HG02763 (cell line): Measurements from ENCODE around the gene NR4A1.

Experiments
- ATAC-seq: cut with Tn5 transposase; IDR thresholded peaks from one replicate; pipeline ENCODE4 v1.9.1; 2021; ENCODE audit warnings: mild to moderate bottlenecking, moderate library complexity; ENCODE audit not compliant: unreplicated experiment

NR4A1 gene

DNA sequence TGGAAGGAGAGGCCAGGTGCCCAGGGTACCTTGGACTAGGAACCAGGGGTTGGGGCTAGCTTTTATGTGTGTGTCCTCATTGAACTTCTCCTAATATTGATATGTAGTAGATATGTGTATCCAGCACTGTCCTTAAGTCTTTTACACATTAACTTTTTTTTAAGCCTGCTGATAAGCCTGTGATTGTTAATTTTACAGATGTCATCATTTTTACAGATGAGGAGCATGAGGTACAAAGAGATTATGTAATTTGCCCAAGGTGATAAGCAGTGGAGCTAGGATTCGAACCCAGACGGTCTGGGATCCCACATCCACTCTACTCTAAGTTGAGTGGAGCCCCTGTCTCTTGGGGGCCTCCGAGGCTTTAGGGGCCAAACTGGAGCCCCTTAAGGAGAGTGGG is 10.2 kb upstream of the NR4A1 start:
- no peak for ATAC-seq

DNA sequence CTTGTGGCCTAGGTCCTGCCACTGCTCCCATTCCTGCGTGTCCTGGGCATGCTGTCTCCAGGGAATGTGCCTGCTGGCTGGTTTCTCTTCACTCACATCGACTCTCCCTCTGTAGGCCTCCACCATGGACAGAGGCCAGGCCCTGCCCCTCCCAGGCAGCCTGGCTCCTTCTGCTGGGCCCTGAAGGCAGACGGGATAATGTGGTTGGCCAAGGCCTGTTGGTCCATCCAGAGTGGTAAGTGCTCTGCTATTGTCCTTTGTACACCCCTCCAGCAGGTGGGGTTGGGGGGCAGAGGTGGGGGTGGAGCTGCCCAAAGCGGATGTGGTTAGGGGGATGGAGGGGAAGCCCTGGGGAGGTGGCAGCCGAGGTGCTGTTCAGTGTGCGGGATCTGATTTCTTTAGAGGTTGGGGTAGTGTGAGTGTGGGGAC is 9.5 kb upstream of the NR4A1 start:
- no peak for ATAC-seq

DNA sequence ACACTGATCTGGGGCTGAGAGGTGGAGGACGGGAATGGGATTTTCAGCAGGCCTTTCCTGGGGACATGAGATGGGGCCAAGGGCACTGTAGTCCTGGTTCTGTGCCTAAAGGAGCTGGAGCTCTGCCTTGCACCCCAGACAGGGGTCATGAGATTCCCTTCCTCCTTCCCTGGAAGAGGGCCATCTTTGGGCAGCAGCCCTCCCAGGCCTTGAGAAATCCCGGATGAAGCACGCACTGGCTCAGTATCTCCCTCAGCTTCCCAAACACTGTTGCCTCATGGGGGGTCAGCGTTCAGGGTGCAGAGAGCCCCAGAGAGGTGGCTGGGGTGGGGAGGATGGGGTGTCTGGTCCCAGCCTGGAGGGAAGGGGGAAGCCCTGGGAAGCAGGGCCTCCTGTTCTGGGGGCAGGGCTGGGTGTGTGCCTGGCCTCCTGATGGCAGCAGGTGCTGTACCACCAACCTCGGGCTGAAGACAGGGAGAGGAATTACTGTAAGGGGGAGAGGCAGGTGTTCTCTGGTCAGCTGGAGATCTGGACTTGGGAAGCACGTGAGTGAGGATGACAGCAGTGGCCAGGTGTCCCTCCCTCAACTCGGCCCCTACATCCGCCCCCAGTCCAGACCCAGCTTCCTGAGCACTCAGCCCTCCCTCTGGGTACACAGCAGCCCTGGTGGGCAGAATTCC is 8.4 kb upstream of the NR4A1 start:
- ATAC-seq = no peak

DNA sequence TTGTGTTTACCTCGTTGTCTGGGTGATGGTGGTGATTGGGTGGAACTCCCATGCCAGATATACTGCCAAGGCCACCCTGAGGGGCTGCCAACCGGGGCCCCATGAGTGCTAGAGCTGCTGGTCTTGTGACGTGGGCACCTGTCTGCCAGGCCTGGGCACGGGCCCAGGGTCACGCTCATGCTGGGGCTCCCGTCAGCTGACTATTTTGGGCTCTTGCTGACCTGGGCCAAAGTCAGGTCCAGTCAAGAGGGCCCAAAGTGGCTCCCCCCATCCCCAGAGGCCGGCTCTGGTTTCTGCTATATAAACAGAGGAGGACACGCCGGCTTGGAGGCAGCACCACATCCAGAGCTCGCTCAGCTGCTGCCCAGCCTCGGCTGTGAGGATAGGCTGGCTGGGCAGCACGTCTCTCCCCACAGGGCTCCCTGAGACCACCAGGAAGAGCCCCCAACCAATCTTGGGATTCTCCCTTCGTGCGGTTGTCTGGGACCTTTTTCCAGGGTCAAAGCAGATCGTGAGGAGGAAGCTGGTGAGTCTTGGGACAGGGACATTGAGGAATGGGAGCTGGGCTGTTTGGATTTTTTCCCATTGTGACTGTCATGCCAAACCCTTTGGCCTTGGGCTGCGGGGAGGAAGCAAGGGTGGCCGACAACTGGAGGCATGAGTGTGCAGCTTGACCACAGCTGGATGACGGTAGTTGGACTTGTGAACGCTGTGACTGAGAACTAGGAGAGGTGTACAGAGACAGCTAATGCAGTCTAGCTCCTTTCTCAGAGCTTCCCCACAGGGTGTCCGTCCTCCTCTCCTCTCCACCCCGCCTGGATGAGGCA is 7.6 kb upstream of the NR4A1 start:
- no peak for ATAC-seq

DNA sequence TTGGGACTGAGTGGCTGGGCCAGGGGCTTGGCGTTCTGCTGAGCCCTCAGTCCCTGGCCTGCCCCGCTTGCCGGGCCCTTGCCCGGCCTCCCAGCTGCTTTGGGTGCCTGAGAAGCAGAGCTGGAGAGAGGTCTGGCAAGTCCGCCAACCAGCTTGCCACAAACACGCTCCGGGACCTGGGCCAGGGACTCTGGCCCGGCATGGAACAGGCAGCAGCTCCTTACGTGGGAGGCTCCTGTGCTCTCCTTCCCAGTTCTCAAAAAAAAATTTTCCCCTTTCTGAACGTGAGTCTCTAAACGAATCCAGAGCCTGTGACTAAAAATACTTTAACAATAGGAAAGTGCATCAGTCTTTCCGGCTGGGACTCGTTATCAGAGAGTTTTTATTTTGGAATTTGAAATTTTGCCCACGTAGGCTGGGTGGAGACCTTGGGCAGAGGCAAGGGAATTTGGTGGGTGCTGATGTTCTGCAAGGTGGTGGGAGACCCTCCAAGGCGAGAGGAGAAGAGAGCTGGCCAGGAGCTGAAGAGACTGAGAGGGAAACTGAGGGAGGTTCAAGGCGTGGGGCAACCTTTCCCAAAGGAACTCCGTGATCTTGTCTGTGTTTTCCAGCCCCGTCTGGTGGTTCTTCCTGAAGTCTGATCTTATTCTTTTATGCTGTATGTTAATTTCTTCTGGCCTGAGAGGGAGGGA is 6.8 kb upstream of the NR4A1 start:
- no peak for ATAC-seq

DNA sequence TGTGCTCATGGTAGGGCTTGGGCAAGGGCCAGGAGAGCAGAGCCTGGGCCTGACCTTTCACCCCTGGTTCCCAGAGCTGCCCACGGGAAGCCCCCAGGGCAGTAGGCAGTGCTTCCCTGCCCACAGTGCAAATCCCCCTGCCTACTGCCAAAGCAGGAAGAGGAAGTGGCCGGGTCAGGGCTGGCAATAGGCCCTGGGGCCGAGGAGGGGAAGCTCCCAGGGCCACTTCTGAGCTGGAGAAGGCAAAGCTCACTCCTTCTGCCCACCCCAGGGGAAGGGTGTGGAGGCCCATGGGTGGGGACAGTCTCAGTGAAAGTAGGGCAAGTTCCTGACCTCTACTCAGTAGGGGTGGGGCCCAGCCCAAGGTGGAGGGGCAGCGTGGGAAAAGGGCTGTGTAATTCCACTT is 5.4 kb upstream of the NR4A1 start:
- no peak for ATAC-seq

DNA sequence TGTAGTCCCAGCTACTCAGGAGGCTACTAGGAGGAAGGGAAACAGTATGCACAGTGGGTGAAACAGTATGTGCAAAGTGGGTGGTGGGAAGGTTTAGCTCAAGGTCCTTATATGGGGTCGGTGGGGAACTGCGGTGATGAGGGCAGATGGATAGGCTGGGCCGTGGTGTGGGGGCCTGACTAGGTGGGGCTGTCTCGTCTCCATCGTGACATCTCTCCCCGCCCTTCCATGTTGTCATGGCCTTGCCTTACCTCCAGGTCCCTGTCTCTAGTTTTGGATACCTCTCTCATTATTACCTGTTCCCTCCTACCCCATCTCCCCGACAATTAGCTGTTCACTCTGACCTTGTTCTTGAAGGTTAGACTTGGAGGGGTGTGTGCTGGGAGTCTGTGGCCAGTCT is 4.4 kb upstream of the NR4A1 start:
- no peak for ATAC-seq

DNA sequence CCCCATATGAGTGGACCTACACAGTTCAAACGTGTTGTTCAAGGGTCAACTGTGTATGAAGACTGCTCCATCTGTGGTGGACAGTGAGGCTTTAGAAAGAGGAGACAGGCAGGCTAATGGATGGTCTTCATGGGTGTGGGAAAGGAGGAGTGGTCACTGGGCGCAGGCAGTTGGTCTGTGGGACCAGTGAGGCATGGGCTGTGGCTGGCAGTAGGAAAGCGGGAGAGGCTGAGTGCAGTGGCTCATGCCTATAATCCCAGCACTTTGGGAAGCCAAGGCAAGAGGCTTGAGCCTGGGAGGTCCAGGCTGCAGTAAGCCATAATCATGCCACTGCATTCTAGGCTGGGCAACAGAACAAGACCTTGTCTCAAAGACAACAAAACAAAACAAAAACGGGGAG is 2.0 kb upstream of the NR4A1 start:
- no peak for ATAC-seq

DNA sequence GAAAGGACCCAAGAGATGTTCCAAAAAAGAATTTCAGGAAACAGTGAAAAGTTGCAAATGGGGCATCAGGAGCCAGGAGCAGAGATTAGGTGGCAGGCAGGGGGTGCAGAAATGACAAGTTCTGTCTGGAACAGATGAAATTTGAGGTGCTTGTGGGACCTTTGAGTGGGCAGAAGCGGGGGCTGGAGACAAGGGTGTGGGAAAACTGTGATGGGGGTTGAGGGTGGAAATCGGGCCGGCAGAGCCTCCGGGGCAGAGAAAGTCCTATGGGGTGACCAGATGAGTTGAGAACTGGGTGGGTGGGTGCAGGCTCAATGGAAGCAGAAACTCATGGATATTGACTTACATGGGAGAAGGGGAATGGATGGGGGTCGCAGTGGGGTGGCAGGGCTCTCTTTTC is 1.6 kb upstream of the NR4A1 start:
- ATAC-seq = no peak

DNA sequence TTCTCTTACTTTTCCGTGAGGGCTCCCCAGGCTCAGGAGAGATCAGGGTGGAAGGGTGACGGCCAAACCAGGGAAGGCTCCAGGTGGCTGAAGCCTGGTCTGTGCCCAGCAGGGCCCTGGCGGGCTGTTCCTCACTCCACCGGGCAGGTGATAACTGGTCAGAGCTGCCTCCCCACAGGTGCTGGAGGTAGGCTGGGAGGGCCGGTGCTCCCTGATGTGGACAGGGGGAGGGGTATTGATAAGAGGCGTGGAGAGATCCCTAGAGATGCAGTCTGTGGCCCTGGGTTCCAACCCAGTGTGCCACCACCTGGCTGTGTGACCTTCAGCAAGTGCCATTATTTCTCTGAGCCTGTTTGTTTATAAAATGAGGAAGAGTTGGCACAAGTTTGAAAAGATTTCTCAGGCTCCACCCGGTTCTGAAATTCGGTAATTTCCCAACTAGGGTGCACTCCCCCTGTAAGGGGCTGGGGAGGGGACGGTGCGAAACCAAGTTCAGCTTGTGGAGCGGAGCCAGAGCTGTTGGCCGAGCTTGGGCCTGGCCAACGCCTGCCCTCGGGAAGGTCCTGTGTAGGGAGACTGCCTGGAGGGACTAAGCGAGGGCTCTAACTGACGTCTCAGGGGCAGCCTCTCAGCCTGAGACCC is 1.0 kb upstream of the NR4A1 start:
- no peak for ATAC-seq

DNA sequence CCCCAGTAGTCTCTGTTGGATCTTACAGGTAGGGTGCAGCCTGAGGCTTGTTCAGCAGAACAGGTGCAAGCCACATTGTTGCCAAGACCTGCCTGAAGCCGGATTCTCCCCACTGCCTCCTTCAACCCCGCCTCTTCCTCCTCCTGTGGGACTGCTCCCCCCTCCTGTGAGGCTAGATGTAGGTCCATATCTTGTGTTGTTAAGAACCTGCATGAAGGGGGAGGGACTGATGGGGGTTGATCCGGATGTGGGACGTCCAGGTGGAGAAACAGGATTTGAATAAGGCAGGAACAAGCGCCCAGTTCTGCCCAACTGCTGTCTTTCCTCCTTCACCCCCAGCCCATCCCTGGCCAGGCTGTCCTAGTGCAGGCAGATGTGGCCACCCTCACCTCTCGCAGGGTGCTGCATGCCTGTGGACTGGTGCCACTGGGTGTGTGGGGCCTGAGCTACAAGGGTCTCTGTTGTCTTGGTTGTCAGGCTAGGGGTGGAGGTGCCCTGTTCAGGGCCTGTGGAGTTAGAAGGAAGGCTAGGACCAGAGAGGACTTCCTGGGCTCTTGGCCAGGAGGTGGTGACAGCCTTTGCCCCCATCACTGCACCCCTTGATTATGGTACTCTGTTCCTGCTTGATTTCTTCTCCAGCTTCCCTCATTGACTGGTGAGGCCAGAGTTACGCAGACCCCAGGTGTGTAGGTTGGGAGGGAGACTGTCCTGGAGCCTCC is 1.4 kb downstream of the NR4A1 start:
- ATAC-seq = no peak

DNA sequence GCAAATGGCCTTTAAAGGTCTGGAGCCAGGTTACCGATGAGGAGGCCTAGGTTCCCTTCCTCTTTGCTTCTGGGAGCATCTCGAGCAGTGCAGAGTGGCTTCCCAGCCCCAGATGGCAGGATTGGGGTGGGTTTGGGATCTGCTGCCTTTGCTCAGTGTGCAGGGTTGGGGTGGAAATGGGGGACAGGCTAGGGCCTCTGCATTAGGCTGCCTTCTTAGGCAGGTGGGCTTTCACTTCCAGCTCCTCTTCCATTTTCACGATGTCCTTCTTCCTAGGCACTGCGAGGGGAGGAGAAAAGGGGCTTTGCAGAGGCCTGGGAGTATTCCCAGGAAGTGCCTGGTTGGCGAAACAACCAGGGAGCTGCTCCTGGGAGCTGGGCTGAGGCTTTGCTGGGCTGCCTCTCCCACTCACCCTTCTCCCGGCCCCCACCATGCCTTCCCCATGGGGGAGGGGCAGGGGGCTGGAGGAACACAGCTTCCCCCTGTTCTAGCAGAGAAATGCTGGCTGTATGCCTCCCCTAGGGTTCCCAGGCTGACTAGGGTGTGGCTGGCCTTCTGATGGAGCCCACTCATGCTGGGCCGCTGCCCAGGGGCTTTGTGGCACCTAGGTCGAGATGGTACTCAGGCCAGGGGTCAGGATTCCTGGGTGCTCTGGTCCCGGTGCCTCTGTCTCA is 2.4 kb downstream of the NR4A1 start:
- ATAC-seq = no peak

DNA sequence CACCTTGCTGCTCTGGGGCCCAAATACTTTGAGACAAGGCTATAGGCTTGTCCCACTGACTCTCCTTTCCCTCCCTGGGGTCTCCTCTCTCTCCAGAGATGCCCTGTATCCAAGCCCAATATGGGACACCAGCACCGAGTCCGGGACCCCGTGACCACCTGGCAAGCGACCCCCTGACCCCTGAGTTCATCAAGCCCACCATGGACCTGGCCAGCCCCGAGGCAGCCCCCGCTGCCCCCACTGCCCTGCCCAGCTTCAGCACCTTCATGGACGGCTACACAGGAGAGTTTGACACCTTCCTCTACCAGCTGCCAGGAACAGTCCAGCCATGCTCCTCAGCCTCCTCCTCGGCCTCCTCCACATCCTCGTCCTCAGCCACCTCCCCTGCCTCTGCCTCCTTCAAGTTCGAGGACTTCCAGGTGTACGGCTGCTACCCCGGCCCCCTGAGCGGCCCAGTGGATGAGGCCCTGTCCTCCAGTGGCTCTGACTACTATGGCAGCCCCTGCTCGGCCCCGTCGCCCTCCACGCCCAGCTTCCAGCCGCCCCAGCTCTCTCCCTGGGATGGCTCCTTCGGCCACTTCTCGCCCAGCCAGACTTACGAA is 3.1 kb downstream of the NR4A1 start:
- no peak for ATAC-seq

DNA sequence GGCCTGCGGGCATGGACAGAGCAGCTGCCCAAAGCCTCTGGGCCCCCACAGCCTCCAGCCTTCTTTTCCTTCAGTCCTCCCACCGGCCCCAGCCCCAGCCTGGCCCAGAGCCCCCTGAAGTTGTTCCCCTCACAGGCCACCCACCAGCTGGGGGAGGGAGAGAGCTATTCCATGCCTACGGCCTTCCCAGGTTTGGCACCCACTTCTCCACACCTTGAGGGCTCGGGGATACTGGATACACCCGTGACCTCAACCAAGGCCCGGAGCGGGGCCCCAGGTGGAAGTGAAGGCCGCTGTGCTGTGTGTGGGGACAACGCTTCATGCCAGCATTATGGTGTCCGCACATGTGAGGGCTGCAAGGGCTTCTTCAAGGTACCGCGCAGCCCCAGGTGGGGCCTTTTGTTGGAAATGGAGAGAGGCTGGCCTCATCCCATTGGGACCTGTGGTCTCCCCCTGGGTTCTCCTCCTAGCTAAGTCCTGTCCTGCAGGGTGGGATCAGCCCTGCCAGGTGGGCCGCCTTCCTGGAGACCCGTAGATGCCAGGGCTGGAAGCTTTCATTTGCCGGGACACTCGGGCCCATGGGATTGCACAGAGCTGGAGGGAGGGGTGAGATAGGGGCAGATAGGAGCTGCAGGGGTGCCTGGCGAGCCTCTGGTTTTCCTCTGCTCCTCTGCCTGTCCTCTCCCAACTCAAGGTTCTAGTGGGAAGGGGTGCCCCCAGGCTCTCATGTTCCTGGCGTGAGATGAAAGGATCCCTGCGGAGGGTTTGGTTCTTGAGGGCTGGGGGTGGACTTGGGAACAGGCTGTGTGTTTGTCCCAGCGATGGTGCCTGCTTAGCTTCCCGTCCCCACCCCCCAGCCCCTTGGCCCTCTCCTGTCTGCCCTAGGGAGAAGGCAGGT is 3.8 kb downstream of the NR4A1 start:
- no peak for ATAC-seq

DNA sequence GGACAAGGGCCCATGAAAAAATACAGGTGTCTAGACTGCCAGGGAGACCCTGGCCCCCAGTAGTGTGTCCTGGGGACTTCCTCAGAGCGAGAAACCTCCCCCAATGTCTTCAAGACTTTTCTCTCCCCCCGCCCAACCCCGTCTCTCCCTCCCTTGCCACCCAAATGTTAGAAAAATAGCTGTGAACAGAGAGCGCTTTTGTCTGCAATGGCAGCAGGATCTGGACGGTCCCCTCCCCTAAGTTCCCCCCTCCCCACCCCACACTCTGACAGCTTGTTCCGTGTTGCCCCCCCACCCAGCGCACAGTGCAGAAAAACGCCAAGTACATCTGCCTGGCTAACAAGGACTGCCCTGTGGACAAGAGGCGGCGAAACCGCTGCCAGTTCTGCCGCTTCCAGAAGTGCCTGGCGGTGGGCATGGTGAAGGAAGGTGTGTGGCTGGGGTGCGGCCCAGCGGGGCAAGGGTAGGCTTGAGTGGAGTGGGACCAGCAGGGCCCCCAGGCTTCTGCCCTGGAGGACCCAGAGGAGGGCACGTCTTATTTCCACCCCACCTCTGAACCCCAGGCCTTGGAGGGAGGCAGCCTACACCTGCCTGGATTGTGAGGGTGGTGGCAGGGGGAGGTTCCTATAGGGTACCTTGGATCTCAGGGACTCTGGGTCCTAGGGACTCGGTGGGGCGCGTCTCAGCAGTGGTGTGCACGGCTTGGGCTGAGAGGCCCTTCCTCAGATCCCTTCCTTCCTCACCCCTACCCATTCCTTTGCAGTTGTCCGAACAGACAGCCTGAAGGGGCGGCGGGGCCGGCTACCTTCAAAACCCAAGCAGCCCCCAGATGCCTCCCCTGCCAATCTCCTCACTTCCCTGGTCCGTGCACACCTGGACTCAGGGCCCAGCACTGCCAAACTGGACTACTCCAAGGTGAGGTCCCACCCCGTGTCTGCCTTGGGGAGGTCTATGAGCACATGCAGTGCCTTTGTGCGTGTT is 4.8 kb downstream of the NR4A1 start:
- no peak for ATAC-seq

DNA sequence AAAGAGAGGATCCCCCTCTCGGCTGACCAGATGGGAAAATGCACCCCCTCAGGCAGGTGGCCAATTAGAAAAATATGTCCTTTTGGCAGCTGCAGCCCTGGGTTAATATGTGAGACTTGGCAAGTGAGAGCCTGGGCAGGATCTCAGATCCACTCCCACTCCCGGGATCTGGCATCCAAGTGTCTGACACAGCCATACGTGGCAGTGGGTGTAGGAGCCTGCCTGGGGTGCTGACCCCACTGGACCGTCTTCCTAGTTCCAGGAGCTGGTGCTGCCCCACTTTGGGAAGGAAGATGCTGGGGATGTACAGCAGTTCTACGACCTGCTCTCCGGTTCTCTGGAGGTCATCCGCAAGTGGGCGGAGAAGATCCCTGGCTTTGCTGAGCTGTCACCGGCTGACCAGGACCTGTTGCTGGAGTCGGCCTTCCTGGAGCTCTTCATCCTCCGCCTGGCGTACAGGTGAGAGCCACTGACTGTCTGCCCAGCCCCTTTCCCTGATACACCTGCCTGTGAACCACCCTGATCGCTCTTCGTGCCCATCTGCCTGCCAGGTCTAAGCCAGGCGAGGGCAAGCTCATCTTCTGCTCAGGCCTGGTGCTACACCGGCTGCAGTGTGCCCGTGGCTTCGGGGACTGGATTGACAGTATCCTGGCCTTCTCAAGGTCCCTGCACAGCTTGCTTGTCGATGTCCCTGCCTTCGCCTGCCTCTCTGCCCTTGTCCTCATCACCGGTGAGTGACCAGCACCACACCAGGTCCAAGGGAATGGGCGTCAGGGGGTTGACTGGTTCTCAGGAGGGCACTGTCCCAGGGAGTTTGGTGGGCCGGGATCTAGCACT is 5.8 kb downstream of the NR4A1 start:
- ATAC-seq = no peak
